GM23338 (cell line): ENCODE measurements around the gene LDLRAD3. TPM values are rescaled to one million over a fixed set of nuclear protein-coding genes. Genes with fewer than 3 reads are reported as not detected.

ENCODE experiments used
- ATAC-seq: fragments of 200-7000 bp; cut with Tn5 transposase; 3 replicates; pipeline ENCODE4 v1.9.1; 2020
- DNase-seq: peaks from one replicate; pipeline ENCODE4 v3.0.0-alpha.2; 2015; ENCODE audit warnings: low spot score
- H2AFZ ChIP-seq: fragments of 200-600 bp; sonication (generic); 2 replicates; pipeline ENCODE4 v1.8.0; 2016; ENCODE audit warnings: antibody characterized with exemption, mild to moderate bottlenecking, moderate library complexity
- H3F3A ChIP-seq: fragments of 200-600 bp; sonication (generic); replicated peaks from 2 replicates; pipeline ENCODE4 v1.8.0; 2017; ENCODE audit warnings: antibody characterized with exemption, mixed run types, low read depth
- H3K27ac ChIP-seq: fragments of 200-600 bp; sonication (generic); 2 replicates; pipeline ENCODE4 v1.6.1; 2016; ENCODE audit warnings: low read depth
- H3K27me3 ChIP-seq: fragments of 200-600 bp; sonication (generic); 2 replicates; pipeline ENCODE4 v1.8.0; 2016; ENCODE audit warnings: mild to moderate bottlenecking, mixed run types, moderate library complexity; ENCODE audit not compliant: insufficient read depth
- H3K36me3 ChIP-seq: fragments of 200-600 bp; sonication (generic); 2 replicates; pipeline ENCODE4 v1.8.0; 2016; ENCODE audit warnings: mild to moderate bottlenecking; ENCODE audit not compliant: insufficient read depth
- H3K4me1 ChIP-seq: fragments of 200-600 bp; sonication (generic); 2 replicates; pipeline ENCODE4 v1.8.0; 2016; ENCODE audit warnings: mild to moderate bottlenecking, moderate library complexity; ENCODE audit not compliant: insufficient read depth
- H3K4me2 ChIP-seq: fragments of 200-600 bp; sonication (generic); 2 replicates; pipeline ENCODE4 v1.7.1; 2017; ENCODE audit warnings: mixed run types
- H3K4me3 ChIP-seq: fragments of 200-600 bp; sonication (generic); 2 replicates; pipeline ENCODE4 v1.6.1; 2016; ENCODE audit warnings: mixed run types
- H3K79me2 ChIP-seq: fragments of 200-600 bp; sonication (generic); replicated peaks from 2 replicates; pipeline ENCODE4 v1.8.0; 2017; ENCODE audit warnings: mild to moderate bottlenecking; ENCODE audit not compliant: insufficient read depth
- H3K9me2 ChIP-seq: fragments of 200-600 bp; sonication (generic); 2 replicates; pipeline ENCODE4 v1.8.0; 2017; ENCODE audit not compliant: insufficient read depth
- H4K20me1 ChIP-seq: fragments of 200-600 bp; sonication (generic); replicated peaks from 2 replicates; pipeline ENCODE4 v1.8.0; 2017; ENCODE audit warnings: mild to moderate bottlenecking; ENCODE audit not compliant: insufficient read depth
- H3K27ac Mint-ChIP-seq: 2 replicates; pipeline ENCODE4 v1.8.0; 2020; ENCODE audit warnings: inconsistent platforms, mild to moderate bottlenecking, moderate library complexity, mixed read lengths
- H3K27me3 Mint-ChIP-seq: 3 replicates; pipeline ENCODE4 v1.8.0; 2022; ENCODE audit warnings: low read depth, mild to moderate bottlenecking, moderate library complexity, mixed read lengths, inconsistent platforms; ENCODE audit not compliant: insufficient read depth, poor library complexity
- H3K36me3 Mint-ChIP-seq: 3 replicates; pipeline ENCODE4 v1.8.0; 2021; ENCODE audit warnings: low read depth, mild to moderate bottlenecking, inconsistent platforms, moderate library complexity, mixed read lengths
- H3K4me1 Mint-ChIP-seq: 3 replicates; pipeline ENCODE4 v1.8.0; 2020; ENCODE audit warnings: mild to moderate bottlenecking, inconsistent platforms, mixed read lengths
- H3K4me3 Mint-ChIP-seq: 3 replicates; pipeline ENCODE4 v1.8.0; 2021; ENCODE audit warnings: moderate library complexity, mild to moderate bottlenecking, inconsistent platforms, mixed read lengths
- H3K9me3 Mint-ChIP-seq: 3 replicates; pipeline ENCODE4 v1.8.0; 2020; ENCODE audit warnings: moderate library complexity, mild to moderate bottlenecking, inconsistent platforms, mixed read lengths
- STAT1 ChIP-seq: IDR thresholded peaks from one replicate; pipeline ENCODE4 v1.6.1; 2016; ENCODE audit warnings: antibody characterized with exemption; ENCODE audit not compliant: unreplicated experiment
- ZNF114 ChIP-seq: fragments of 250-450 bp; sonication (Bioruptor Pico); IDR thresholded peaks from 2 replicates; pipeline ENCODE4 v1.5.0; 2020; ENCODE audit warnings: mild to moderate bottlenecking, moderate library complexity
- ZNF331 ChIP-seq: fragments of 250-450 bp; sonication (Bioruptor Pico); IDR thresholded peaks from 2 replicates; pipeline ENCODE4 v1.5.0; 2020; ENCODE audit warnings: low read depth, mild to moderate bottlenecking, moderate library complexity
- polyA plus RNA-seq: library from polyadenylated mRNA; unstranded; fragments of >200 nt; fragmentation: Nextera tagmentation; extraction: Ambion mirVana; gene quantifications from 2 replicates; pipeline ENCODE4 v1.2.1, GENCODE V29; 2016
- total RNA-seq: library from RNA; depleted of rRNA; stranded (reverse); fragments of >200 nt; shearing (Covaris generic); gene quantifications from 2 replicates; pipeline ENCODE4 v1.2.3, GENCODE V29; 2014
- TF ChIP-seq, protein P1 (sequence below): fragments of 250-450 bp; sonication (Bioruptor Pico); IDR thresholded peaks from 2 replicates; pipeline ENCODE4 v1.5.0; 2020; ENCODE audit warnings: mild to moderate bottlenecking, moderate library complexity
- TF ChIP-seq, protein P2 (sequence below), 2 experiments: fragments of 200-600 bp in 1 of 2; sonication (generic) in 1 of 2; conservative IDR thresholded peaks; 2 replicates each; pipeline versions ENCODE4 v1.5.1 to v1.6.1; 2016 to 2017; ENCODE audit warnings: antibody characterized with exemption in 2 of 2, low read depth in 2 of 2, mild to moderate bottlenecking in 2 of 2, moderate library complexity in 1 of 2

Gene LDLRAD3
- total and polyA plus RNA-seq, 2 experiments from 2014 or later: 8.5 to 19.4 TPM

DNA sequence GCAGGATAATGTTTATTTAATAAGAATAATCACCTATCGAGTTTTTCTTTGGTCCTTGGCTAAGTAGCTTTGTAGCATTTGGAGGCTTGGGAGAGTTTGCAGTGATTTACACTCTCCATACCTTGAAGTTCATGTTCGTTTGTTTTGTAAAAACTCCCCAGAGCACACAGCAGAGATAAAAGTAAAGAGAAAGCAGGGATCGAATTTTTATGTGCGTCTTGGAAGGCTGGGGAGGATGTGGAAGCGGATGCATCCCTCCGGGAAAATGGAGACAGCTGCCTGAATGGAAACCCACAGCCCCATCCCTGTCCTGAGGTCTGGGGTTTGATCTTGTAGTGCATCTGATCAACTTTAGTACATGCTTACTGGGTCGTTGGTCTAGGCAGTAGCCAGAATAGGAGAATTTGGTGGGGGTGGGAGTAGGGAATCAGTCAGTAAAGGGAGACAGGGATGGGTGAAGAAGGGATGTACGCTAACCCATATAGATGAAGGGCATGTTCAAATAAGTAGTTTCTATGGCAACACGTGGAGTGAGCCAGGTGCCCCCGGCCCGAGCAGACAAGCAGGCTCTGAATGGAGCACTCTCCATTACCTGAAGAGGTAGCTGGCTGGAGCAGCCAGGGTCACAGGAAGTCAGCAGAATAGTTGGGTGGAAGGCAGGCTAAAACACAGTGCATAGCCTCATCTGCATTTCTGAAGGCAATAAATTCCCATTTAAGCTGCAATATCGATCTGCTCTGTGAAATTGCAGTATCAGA lies 197.5 kb downstream of the LDLRAD3 start:
- ATAC-seq (peak; percentile 57), DNase-seq (peak; percentile 27)
- Histone ChIP-seq H2AFZ (no peak overlapping the region), H3K9me2 (no peaks in the 10 kb centered on the region), H3F3A (no peaks in the 10 kb centered on the region), H3K4me2 (peak overlapping the region; percentile 55; the same call in 1 of the 2 replicates), H3K36me3 (no peaks in the 10 kb centered on the region), H3K79me2 (0 out of 2 replicates have a peak, but pooled peaks cover 2% of the 10 kb centered on the region), H3K4me1 (peaks cover 27% of the 10 kb centered on the region), H3K27me3 (no peaks in the 10 kb centered on the region), H3K4me3 (no peak overlapping the region), H3K27ac (no peak overlapping the region), H4K20me1 (no peaks in the 10 kb centered on the region; the same call in 1 of the 2 replicates)
- peak overlapping the region; percentile 49 for H3K27ac Mint-ChIP-seq
- peaks cover 5% of the 10 kb centered on the region for H3K27me3 Mint-ChIP-seq
- H3K4me3 Mint-ChIP-seq: no peak overlapping the region
- peaks cover 20% of the 10 kb centered on the region for H3K36me3 Mint-ChIP-seq
- peaks cover 19% of the 10 kb centered on the region for H3K4me1 Mint-ChIP-seq
- peaks cover 15% of the 10 kb centered on the region for H3K9me3 Mint-ChIP-seq
- TF ChIP-seq ZNF331 (CRISPR knock-in tag): no peak
- TF ChIP-seq ZNF114 (CRISPR knock-in tag): no peak
- TF ChIP-seq, protein P1, sequence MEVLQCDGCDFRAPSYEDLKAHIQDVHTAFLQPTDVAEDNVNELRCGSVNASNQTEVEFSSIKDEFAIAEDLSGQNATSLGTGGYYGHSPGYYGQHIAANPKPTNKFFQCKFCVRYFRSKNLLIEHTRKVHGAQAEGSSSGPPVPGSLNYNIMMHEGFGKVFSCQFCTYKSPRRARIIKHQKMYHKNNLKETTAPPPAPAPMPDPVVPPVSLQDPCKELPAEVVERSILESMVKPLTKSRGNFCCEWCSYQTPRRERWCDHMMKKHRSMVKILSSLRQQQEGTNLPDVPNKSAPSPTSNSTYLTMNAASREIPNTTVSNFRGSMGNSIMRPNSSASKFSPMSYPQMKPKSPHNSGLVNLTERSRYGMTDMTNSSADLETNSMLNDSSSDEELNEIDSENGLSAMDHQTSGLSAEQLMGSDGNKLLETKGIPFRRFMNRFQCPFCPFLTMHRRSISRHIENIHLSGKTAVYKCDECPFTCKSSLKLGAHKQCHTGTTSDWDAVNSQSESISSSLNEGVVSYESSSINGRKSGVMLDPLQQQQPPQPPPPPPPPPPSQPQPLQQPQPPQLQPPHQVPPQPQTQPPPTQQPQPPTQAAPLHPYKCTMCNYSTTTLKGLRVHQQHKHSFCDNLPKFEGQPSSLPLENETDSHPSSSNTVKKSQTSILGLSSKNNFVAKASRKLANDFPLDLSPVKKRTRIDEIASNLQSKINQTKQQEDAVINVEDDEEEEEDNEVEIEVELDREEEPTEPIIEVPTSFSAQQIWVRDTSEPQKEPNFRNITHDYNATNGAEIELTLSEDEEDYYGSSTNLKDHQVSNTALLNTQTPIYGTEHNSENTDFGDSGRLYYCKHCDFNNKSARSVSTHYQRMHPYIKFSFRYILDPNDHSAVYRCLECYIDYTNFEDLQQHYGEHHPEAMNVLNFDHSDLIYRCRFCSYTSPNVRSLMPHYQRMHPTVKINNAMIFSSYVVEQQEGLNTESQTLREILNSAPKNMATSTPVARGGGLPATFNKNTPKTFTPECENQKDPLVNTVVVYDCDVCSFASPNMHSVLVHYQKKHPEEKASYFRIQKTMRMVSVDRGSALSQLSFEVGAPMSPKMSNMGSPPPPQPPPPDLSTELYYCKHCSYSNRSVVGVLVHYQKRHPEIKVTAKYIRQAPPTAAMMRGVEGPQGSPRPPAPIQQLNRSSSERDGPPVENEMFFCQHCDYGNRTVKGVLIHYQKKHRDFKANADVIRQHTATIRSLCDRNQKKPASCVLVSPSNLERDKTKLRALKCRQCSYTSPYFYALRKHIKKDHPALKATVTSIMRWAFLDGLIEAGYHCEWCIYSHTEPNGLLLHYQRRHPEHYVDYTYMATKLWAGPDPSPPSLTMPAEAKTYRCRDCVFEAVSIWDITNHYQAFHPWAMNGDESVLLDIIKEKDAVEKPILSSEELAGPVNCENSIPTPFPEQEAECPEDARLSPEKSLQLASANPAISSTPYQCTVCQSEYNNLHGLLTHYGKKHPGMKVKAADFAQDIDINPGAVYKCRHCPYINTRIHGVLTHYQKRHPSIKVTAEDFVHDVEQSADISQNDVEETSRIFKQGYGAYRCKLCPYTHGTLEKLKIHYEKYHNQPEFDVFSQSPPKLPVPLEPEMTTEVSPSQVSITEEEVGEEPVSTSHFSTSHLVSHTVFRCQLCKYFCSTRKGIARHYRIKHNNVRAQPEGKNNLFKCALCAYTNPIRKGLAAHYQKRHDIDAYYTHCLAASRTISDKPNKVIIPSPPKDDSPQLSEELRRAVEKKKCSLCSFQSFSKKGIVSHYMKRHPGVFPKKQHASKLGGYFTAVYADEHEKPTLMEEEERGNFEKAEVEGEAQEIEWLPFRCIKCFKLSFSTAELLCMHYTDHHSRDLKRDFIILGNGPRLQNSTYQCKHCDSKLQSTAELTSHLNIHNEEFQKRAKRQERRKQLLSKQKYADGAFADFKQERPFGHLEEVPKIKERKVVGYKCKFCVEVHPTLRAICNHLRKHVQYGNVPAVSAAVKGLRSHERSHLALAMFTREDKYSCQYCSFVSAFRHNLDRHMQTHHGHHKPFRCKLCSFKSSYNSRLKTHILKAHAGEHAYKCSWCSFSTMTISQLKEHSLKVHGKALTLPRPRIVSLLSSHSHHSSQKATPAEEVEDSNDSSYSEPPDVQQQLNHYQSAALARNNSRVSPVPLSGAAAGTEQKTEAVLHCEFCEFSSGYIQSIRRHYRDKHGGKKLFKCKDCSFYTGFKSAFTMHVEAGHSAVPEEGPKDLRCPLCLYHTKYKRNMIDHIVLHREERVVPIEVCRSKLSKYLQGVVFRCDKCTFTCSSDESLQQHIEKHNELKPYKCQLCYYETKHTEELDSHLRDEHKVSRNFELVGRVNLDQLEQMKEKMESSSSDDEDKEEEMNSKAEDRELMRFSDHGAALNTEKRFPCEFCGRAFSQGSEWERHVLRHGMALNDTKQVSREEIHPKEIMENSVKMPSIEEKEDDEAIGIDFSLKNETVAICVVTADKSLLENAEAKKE (CRISPR knock-in tag): no peak
- TF ChIP-seq STAT1: no peak
- TF ChIP-seq, protein P2, sequence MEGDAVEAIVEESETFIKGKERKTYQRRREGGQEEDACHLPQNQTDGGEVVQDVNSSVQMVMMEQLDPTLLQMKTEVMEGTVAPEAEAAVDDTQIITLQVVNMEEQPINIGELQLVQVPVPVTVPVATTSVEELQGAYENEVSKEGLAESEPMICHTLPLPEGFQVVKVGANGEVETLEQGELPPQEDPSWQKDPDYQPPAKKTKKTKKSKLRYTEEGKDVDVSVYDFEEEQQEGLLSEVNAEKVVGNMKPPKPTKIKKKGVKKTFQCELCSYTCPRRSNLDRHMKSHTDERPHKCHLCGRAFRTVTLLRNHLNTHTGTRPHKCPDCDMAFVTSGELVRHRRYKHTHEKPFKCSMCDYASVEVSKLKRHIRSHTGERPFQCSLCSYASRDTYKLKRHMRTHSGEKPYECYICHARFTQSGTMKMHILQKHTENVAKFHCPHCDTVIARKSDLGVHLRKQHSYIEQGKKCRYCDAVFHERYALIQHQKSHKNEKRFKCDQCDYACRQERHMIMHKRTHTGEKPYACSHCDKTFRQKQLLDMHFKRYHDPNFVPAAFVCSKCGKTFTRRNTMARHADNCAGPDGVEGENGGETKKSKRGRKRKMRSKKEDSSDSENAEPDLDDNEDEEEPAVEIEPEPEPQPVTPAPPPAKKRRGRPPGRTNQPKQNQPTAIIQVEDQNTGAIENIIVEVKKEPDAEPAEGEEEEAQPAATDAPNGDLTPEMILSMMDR (conservative IDR thresholded peaks at IDR 0.05; ENCODE audit: low read depth in 2 of 2): no peak
